TTC549 (cell line): Measurements from ENCODE around the gene NLN.
"Not testable (repeated sequence)": the region's sequence is repeated elsewhere in the genome, so short reads cannot be mapped to it uniquely, and the experiment has no call there.

Experiments used
- FAIRE-seq: peaks from 2 replicates; lab custom pipeline; 2012; peaks lifted over from hg19 to GRCh38; lab: Jason Lieb, UNC

The NLN gene

GRCh38 chr5:65721720-65722574 lies at the start of gene NLN, which contains the start of gene SGTB:
Gene NLN (plus strand): TSS chr5:65722205. CDS start chr5:65722374, 169 bp downstream.
Gene SGTB (minus strand): TSS chr5:65722109. CDS start chr5:65720807, 1,302 bp downstream.
- FAIRE-seq: no peak

DNA sequence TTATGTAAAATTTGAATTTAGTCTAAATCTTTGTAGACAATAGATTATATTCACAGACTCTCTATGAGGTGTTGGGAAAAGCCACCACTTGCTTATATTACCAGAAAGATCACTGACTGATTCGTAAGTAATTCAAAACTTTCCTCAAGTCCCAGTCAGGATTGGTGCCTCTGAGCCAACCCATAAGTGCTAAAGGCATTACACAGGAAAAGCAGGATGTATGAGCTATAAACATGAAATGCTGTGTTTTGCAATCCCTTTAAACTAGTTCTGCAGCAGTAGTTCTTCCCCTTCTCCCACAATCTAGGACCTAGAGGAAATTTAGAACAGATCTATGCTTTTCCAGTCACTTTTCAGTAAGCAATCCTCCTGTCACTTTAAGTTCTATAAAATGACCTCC lies 49.2 kb upstream of the NLN start:
- no peak for FAIRE-seq

DNA sequence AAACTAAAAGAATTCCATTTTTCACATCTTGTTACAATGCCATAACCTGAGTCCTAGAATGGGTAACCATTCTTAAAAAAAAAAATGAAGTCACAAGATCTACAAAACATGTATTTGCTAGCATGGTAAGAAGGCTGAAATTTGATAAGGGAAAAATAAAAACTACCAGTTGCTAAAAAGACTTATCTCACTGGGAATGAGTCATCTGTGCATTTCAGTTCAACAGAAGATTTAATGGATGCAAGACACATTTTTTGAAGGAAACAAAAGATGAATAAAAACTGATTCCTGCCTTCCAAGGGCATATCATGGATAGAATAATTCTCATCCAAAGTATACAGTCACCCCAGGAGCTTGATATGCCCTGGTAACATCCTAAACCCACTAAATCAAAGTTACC lies 47.3 kb upstream of the NLN start:
- FAIRE-seq: no peak

GRCh38 chr5:65676056-65676455 lies 45.9 kb upstream of the NLN start:
- FAIRE-seq: not testable (repeated sequence)

DNA sequence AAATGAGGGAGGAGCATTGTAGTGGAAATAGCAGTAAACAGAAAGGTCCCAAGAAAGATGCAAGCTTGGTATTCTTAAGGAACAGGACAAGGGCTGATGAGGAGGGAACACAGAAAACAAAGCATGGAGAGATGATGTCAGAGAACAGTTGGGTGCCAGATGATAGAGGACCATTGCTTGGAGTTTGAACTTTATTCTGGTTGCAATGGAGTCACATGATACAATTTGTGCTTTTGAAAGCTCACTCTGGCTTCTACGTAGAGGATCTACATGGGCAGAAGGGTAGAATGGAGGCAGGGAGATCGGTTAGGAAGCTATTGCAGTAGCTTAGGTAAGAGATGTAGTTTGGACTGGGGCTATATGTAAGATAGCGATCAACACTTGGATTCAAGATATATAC lies 39.9 kb upstream of the NLN start:
- no peak for FAIRE-seq

GRCh38 chr5:65693121-65693520 lies 28.9 kb upstream of the NLN start:
- no peak for FAIRE-seq

GRCh38 chr5:65695162-65695755 lies 26.7 kb upstream of the NLN start:
- no peak for FAIRE-seq

GRCh38 chr5:65695896-65696295 lies 26.1 kb upstream of the NLN start:
- no peak for FAIRE-seq

DNA sequence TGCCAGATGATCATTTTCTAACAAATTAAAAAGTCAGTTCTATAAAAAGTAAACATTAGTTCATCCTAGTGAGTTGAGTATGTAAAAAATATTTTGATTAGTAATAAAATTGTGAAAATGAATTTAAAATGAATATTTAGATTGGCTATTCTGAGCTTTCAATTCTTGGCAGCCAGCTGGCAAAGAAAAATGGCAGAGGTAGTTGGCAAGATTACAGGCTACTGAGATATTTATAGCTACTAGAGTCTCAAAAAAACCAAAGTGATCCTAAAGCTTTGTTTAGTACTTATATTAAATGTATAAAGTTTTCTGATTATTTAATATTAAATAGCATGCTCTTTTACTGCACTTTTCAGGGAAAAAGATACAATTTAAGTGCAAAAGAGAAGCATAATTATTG lies 25.1 kb upstream of the NLN start:
- no peak for FAIRE-seq

- FAIRE-seq: no peak
These were observed 22.7 kb upstream of the NLN start for GRCh38 chr5:65699338-65699737.

- FAIRE-seq: no peak
These were observed 20.0 kb upstream of the NLN start for GRCh38 chr5:65702036-65702435.

DNA sequence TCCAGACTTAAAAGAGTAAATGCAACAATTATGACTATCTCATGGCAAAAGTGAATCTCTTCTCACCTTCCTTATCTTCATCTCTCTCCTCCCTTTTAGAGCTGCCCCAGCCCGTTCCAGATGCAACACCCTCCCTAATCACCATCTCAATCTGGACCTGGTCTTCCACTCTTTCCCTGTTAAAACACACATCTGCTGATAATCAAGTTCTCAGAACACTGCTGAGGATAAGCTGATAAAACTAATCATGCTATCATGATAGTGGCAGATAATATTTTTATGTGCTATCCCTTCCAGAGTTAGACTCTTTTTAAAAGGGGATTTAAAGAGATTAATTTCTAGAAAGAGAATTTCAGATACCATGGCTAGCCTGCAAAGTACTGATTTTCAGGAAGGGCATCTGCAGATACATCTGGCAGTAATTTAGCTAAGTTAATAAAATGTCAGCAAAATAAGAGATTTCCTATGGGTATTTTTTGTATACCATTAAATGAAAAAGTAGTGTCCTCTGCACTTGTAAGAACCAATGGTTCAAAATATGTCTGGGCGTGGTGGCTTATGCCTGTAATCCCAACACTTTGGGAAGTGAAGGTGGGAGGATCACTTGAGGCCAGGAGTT lies 17.3 kb upstream of the NLN start:
- no peak for FAIRE-seq

DNA sequence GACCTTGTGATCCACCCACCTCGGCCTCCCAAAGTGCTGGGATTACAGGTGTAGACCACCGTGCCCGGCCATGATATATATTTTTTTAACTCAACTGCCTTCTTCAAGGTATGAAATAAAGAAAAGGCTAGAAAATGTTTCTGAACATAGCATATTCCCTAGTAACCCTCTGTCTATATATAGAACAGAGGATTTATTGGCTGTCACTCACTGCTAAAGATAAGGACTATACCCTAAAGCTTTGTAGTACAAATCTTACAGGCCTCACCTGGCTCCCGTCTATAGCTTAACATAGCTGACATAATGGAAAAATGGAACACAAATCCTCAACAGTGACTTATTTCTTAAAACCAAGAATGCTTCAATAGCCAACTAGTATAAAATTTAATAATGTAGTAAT lies 14.3 kb upstream of the NLN start:
- FAIRE-seq: no peak

DNA sequence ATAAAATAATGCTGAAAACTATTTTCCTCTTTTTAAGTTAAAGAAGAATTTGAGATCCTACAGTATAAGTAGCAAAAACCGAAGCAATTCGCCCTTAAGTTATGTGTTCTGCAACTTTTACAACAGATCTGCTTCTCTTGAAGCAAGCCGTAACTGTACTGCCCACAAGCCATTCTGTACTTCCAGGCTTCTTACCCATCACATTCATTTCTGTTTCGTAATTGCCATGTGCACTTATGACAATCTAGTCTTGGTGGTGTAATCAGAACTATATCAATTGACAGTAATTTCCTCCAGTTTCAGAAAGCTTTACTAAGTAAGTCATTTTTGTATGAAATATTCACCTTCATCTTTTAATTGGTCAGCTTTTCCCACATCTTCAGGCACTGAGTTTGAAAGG lies 13.9 kb upstream of the NLN start:
- FAIRE-seq: no peak

GRCh38 chr5:65718576-65719310 lies 3.3 kb upstream of the NLN start:
- no peak for FAIRE-seq

- FAIRE-seq: no peak
These were observed 820 bp upstream of the NLN start for GRCh38 chr5:65721050-65721719.

- no peak for FAIRE-seq
These were observed 784 bp downstream of the NLN start for GRCh38 chr5:65722575-65723403.

DNA sequence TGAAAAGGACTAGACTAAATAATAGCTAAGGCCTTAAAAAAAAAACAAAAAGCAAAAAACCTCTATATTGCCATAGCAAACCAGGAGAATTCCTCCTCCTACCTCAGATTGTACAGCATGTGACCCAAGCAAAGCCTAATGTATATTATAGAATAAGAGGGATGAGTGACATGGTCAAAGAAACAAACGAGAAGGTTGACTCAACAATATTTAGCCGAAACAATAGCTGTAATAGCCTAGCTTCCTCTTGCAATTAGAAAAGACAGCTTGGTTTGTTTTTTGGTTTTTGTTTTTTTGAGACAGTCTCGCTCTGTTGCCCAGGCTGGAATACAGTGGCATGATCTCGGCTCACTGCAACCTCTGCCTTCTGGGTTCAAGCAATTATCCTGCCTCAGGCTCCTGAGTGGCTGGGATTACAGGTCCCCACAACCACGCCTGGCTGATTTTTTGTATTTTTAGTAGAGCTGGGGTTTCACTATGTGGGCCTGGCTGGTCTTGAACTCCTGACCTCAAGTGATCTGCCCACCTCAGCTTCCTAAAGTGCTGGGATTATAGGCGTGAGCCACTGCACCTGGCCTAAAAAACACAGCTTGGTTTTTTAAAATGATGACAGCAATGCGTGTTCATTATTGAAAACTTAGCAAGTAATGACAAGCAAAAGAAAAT lies 5.6 kb downstream of the NLN start:
- no peak for FAIRE-seq

DNA sequence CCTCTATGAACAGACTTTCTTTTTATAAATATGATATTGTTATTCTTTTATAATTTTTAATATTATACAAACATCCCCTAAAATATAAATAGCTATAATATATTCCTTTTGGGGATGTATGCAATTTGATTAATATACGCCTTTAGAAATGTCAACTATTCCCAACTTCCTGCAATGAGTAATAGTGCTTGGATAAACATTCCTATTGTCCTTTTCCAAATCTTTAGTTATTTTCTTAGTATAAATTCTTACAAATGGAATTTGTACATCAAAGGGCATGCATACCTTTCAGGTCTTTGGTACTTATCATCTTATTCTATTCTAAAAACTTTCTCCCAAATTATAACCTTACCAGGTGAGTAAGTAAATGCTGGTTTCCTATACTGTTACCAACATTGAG lies 6.2 kb downstream of the NLN start:
- FAIRE-seq: no peak

DNA sequence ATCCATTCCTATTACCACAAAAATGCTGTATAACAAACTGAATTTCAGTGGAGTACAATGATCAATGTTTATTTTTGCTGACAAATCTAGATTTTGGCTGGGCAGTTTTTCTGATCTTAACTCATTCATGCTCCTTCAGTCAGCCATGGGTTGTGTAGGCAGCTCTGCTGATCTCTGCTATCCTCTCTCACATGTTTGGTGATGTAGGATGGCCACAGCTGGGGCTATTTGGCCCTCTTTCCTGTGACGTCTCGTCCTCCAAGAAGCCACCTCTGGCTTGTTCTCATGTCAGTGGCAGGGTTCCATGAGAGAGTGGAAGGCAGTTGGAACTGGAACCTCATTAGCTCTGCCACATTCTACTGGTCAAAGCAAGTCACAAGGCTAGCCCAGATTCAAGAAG lies 8.9 kb downstream of the NLN start:
- no peak for FAIRE-seq

- not testable (repeated sequence) for FAIRE-seq
These were observed 10.0 kb downstream of the NLN start for GRCh38 chr5:65732046-65732445.
